Stimulated activated CD8-positive, alpha-beta memory T cell treated with anti-CD3 and anti-CD28 coated beads, Interleukin-7, amount 100 ng/mL, for 4 hours (primary cell): ENCODE results near the gene CWC27.
"Not testable (repeated sequence)": the region's sequence is repeated elsewhere in the genome, so short reads cannot be mapped to it uniquely, and the experiment has no call there.

Experiments
- DNase-seq, 2 donors: peaks; one replicate each; pipeline ENCODE4 v3.0.0-alpha.2; 2020; ENCODE audit warnings: low read depth in 2 of 2

CWC27 gene

GRCh38 chr5:64789457-64789856 is 20.7 kb downstream of the CWC27 start:
- no peak for DNase-seq

- DNase-seq = no peak
Measured at GRCh38 chr5:64790210-64790609, 21.5 kb downstream of the CWC27 start.

- DNase-seq = no peak
Measured at GRCh38 chr5:64792469-64792868, 23.7 kb downstream of the CWC27 start.

- DNase-seq = no peak
Measured at GRCh38 chr5:64794053-64794770, 25.5 kb downstream of the CWC27 start.

GRCh38 chr5:64796301-64796700 is 27.6 kb downstream of the CWC27 start:
- no peak for DNase-seq

- no peak for DNase-seq
Measured at GRCh38 chr5:64800926-64801325, 32.2 kb downstream of the CWC27 start.

- no peak for DNase-seq
Measured at GRCh38 chr5:64806537-64806936, 37.8 kb downstream of the CWC27 start.

GRCh38 chr5:64807520-64807919 is 38.8 kb downstream of the CWC27 start:
- DNase-seq = no peak

- DNase-seq = no peak
Measured at GRCh38 chr5:64811050-64811640, 42.4 kb downstream of the CWC27 start.

GRCh38 chr5:64814073-64814472 is 45.3 kb downstream of the CWC27 start:
- DNase-seq = no peak

- no peak for DNase-seq
Measured at GRCh38 chr5:64818245-64818644, 49.5 kb downstream of the CWC27 start.

- DNase-seq = not testable (repeated sequence)
Measured at GRCh38 chr5:64819345-64819744, 50.6 kb downstream of the CWC27 start.

GRCh38 chr5:64822320-64822719 is 53.6 kb downstream of the CWC27 start:
- no peak for DNase-seq

GRCh38 chr5:64826541-64826940 is 57.8 kb downstream of the CWC27 start:
- DNase-seq = no peak

GRCh38 chr5:64827703-64828102 is 59.0 kb downstream of the CWC27 start:
- no peak for DNase-seq

GRCh38 chr5:64830650-64831049 is 61.9 kb downstream of the CWC27 start:
- not testable (repeated sequence) for DNase-seq

GRCh38 chr5:64831996-64832395 is 63.3 kb downstream of the CWC27 start:
- no peak for DNase-seq

GRCh38 chr5:64834037-64834436 is 65.3 kb downstream of the CWC27 start:
- no peak for DNase-seq

- DNase-seq = no peak
Measured at GRCh38 chr5:64834611-64835010, 65.9 kb downstream of the CWC27 start.

GRCh38 chr5:64835266-64835665 is 66.5 kb downstream of the CWC27 start:
- DNase-seq = no peak

GRCh38 chr5:64836190-64836755 is 67.5 kb downstream of the CWC27 start:
- no peak for DNase-seq

GRCh38 chr5:64836786-64837185 is 68.1 kb downstream of the CWC27 start:
- DNase-seq = no peak

- DNase-seq = no peak
Measured at GRCh38 chr5:64838376-64838775, 69.6 kb downstream of the CWC27 start.
